WTC11 (cell line): ENCODE measurements around the gene NOP14. TPM values are rescaled to one million over a fixed set of nuclear protein-coding genes. Genes with fewer than 3 reads are reported as not detected.

ENCODE experiments used
- ATAC-seq: fragments of 200-7000 bp; cut with Tn5 transposase; 2 replicates; pipeline ENCODE4 v1.10.0; 2021; ENCODE audit warnings: mild to moderate bottlenecking, moderate library complexity
- CTCF ChIA-PET: fragments of 300-600 bp; sonication (Branson Sonifier 250); formaldehyde crosslinking; loops from one replicate; lab custom pipeline; 2021; ENCODE audit warnings: antibody characterized with exemption; lab: Charles Lee
- POLR2A ChIA-PET: fragments of 350-600 bp; sonication (Branson Sonifier 250); formaldehyde crosslinking; loops from one replicate; lab custom pipeline; 2021; ENCODE audit warnings: antibody characterized with exemption; lab: Charles Lee
- DNase-seq: peaks from one replicate; pipeline ENCODE4 v3.0.0; 2021; ENCODE audit warnings: low spot score
- H3K27ac Mint-ChIP-seq: 2 replicates; pipeline ENCODE4 v1.8.0; 2021; ENCODE audit warnings: mixed read lengths
- H3K27me3 Mint-ChIP-seq: 2 replicates; pipeline ENCODE4 v1.8.0; 2021; ENCODE audit warnings: low read depth, mild to moderate bottlenecking, moderate library complexity, mixed read lengths
- H3K36me3 Mint-ChIP-seq: 2 replicates; pipeline ENCODE4 v1.8.0; 2021; ENCODE audit warnings: mixed read lengths
- H3K4me1 Mint-ChIP-seq: 2 replicates; pipeline ENCODE4 v1.8.0; 2022; ENCODE audit warnings: mixed read lengths
- H3K4me3 Mint-ChIP-seq: 2 replicates; pipeline ENCODE4 v1.8.0; 2021; ENCODE audit warnings: mild to moderate bottlenecking, moderate library complexity, mixed read lengths
- H3K9me3 Mint-ChIP-seq: 2 replicates; pipeline ENCODE4 v1.8.0; 2021; ENCODE audit warnings: mixed read lengths
- ATF6 ChIP-seq: sonication (generic); formaldehyde crosslinking; IDR thresholded peaks from 2 replicates; pipeline ENCODE4 v1.8.1; 2023; ENCODE audit warnings: mild to moderate bottlenecking, missing genetic modification reagents
- CTCF ChIP-seq: fragments of 200-600 bp; IDR thresholded peaks from 2 replicates; pipeline ENCODE4 v1.8.0; 2022; ENCODE audit warnings: antibody characterized with exemption
- E2F5 ChIP-seq: sonication (generic); formaldehyde crosslinking; IDR thresholded peaks from 2 replicates; pipeline ENCODE4 v1.8.1; 2022; ENCODE audit warnings: mild to moderate bottlenecking, moderate library complexity, missing genetic modification reagents
- ESRRA ChIP-seq: sonication (generic); formaldehyde crosslinking; IDR thresholded peaks from 2 replicates; pipeline ENCODE4 v1.8.1; 2022; ENCODE audit warnings: mild to moderate bottlenecking, missing genetic modification reagents, borderline replicate concordance
- ETV6 ChIP-seq: sonication (generic); formaldehyde crosslinking; IDR thresholded peaks from 2 replicates; pipeline ENCODE4 v1.8.1; 2022; ENCODE audit warnings: mild to moderate bottlenecking, missing genetic modification reagents
- HMGA2 ChIP-seq: fragments of 250-450 bp; sonication (Bioruptor Pico); IDR thresholded peaks from 2 replicates; pipeline ENCODE4 v1.4.0; 2021; ENCODE audit warnings: mild to moderate bottlenecking, moderate library complexity
- IRF1 ChIP-seq: sonication (generic); formaldehyde crosslinking; IDR thresholded peaks from 2 replicates; pipeline ENCODE4 v1.8.0; 2023; ENCODE audit warnings: missing genetic modification reagents
- IRF2 ChIP-seq: sonication (generic); formaldehyde crosslinking; IDR thresholded peaks from 2 replicates; pipeline ENCODE4 v1.8.0; 2022; ENCODE audit warnings: low read depth, missing genetic modification reagents, borderline replicate concordance
- KAT7 ChIP-seq: sonication (generic); formaldehyde crosslinking; IDR thresholded peaks from 2 replicates; pipeline ENCODE4 v1.8.1; 2023; ENCODE audit warnings: missing genetic modification reagents, mild to moderate bottlenecking, borderline replicate concordance
- MYBL2 ChIP-seq: sonication (generic); formaldehyde crosslinking; IDR thresholded peaks from 2 replicates; pipeline ENCODE4 v1.8.1; 2023; ENCODE audit warnings: mild to moderate bottlenecking, moderate library complexity, missing genetic modification reagents
- SMAD3 ChIP-seq: sonication (generic); formaldehyde crosslinking; IDR thresholded peaks from 2 replicates; pipeline ENCODE4 v1.8.0; 2022; ENCODE audit warnings: missing genetic modification reagents, mild to moderate bottlenecking, borderline replicate concordance
- TCF7 ChIP-seq: sonication (generic); formaldehyde crosslinking; IDR thresholded peaks from 2 replicates; pipeline ENCODE4 v1.8.0; 2022; ENCODE audit warnings: mild to moderate bottlenecking, low read depth, missing genetic modification reagents, moderate library complexity
- TEAD4 ChIP-seq: sonication (generic); formaldehyde crosslinking; IDR thresholded peaks from 2 replicates; pipeline ENCODE4 v1.8.0; 2022; ENCODE audit warnings: mild to moderate bottlenecking, missing genetic modification reagents
- ZMAT4 ChIP-seq: fragments of 250-450 bp; sonication (Bioruptor Pico); IDR thresholded peaks from 2 replicates; pipeline ENCODE4 v1.9.0; 2021; ENCODE audit warnings: mild to moderate bottlenecking
- ZNF219 ChIP-seq: sonication (generic); formaldehyde crosslinking; IDR thresholded peaks from 2 replicates; pipeline ENCODE4 v1.8.0; 2023; ENCODE audit warnings: missing genetic modification reagents, mild to moderate bottlenecking, borderline replicate concordance
- ZNF396 ChIP-seq: fragments of 250-450 bp; sonication (Bioruptor Pico); IDR thresholded peaks from 2 replicates; pipeline ENCODE4 v1.8.0; 2021; ENCODE audit warnings: mild to moderate bottlenecking, moderate library complexity, borderline replicate concordance
- ZNF671 ChIP-seq: fragments of 250-450 bp; sonication (Bioruptor Pico); IDR thresholded peaks from 2 replicates; pipeline ENCODE4 v1.8.0; 2021; ENCODE audit warnings: mild to moderate bottlenecking
- total RNA-seq: library from RNA; stranded (reverse); gene quantifications from 3 replicates; pipeline ENCODE4 v1.2.3, GENCODE V29; 2021
- TF ChIP-seq, protein P1 (sequence below): sonication (generic); formaldehyde crosslinking; IDR thresholded peaks from 2 replicates; pipeline ENCODE4 v1.8.1; 2022; ENCODE audit warnings: mild to moderate bottlenecking, missing genetic modification reagents, moderate library complexity, borderline replicate concordance
- TF ChIP-seq, protein P2 (sequence below): sonication (generic); formaldehyde crosslinking; IDR thresholded peaks from 2 replicates; pipeline ENCODE4 v1.8.1; 2023; ENCODE audit warnings: mild to moderate bottlenecking, missing genetic modification reagents, moderate library complexity
- TF ChIP-seq, protein P3 (sequence below): sonication (generic); formaldehyde crosslinking; IDR thresholded peaks from 2 replicates; pipeline ENCODE4 v1.8.0; 2022; ENCODE audit warnings: mild to moderate bottlenecking, missing genetic modification reagents

Gene NOP14
- total RNA-seq, 1 experiment from 2014 or later = 39.1 TPM

- TF ChIP-seq TEAD4 (no peak), ZNF396 (CRISPR knock-in tag) (no peak), ZNF671 (no peak), MYBL2 (CRISPR knock-in tag) (no peak), KAT7 (no peak), ETV6 (CRISPR knock-in tag) (no peak), IRF2 (CRISPR knock-in tag) (no peak), ZMAT4 (CRISPR knock-in tag) (no peak), TCF7 (CRISPR knock-in tag) (no peak), IRF1 (no peak), ATF6 (no peak), SMAD3 (CRISPR knock-in tag) (no peak)
- TF ChIP-seq, protein P1, sequence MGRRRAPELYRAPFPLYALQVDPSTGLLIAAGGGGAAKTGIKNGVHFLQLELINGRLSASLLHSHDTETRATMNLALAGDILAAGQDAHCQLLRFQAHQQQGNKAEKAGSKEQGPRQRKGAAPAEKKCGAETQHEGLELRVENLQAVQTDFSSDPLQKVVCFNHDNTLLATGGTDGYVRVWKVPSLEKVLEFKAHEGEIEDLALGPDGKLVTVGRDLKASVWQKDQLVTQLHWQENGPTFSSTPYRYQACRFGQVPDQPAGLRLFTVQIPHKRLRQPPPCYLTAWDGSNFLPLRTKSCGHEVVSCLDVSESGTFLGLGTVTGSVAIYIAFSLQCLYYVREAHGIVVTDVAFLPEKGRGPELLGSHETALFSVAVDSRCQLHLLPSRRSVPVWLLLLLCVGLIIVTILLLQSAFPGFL (CRISPR knock-in tag) = no peak
- H3K27ac Mint-ChIP-seq = peak overlapping the region; percentile 80
- peaks cover 34% of the 10 kb centered on the region for H3K4me1 Mint-ChIP-seq
- H3K27me3 Mint-ChIP-seq = no peaks in the 10 kb centered on the region
- ATAC-seq (no peak), DNase-seq (no peak)
- CTCF ChIA-PET = interaction anchor here (1.1 kb wide), 1 partner anchor 14 kb away, joined by 4 read pairs; no protein-coding TSS in a partner anchor
- H3K9me3 Mint-ChIP-seq = peaks cover 34% of the 10 kb centered on the region
- H3K4me3 Mint-ChIP-seq = no peak overlapping the region
- peaks cover 73% of the 10 kb centered on the region for H3K36me3 Mint-ChIP-seq
- POLR2A ChIA-PET = no interaction called here
These were observed 38.9 kb downstream of the NOP14 start for GRCh38 chr4:2924286-2924685.

- no peaks in the 10 kb centered on the region for H3K27me3 Mint-ChIP-seq
These were observed 39.5 kb downstream of the NOP14 start for GRCh38 chr4:2923668-2924173.

More at GRCh38 chr4:2923668-2924173, 39.5 kb downstream of the NOP14 start:
- H3K9me3 Mint-ChIP-seq = peaks cover 36% of the 10 kb centered on the region
- peaks cover 34% of the 10 kb centered on the region for H3K4me1 Mint-ChIP-seq
- DNase-seq = no peak
- no peak overlapping the region for H3K4me3 Mint-ChIP-seq
- H3K36me3 Mint-ChIP-seq = peaks cover 74% of the 10 kb centered on the region
- peak overlapping the region; percentile 90 for H3K27ac Mint-ChIP-seq
- CTCF ChIA-PET = interaction anchor here (1.1 to 1.9 kb wide), 2 partner anchors 13 to 30 kb away, joined by 4 to 6 read pairs; no protein-coding TSS in a partner anchor
- ATAC-seq = no peak
- TF ChIP-seq, protein P2, sequence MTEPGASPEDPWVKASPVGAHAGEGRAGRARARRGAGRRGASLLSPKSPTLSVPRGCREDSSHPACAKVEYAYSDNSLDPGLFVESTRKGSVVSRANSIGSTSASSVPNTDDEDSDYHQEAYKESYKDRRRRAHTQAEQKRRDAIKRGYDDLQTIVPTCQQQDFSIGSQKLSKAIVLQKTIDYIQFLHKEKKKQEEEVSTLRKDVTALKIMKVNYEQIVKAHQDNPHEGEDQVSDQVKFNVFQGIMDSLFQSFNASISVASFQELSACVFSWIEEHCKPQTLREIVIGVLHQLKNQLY = no peak
- TF ChIP-seq HMGA2 (no peak), CTCF (no peak), ZNF219 (CRISPR knock-in tag) (no peak), ESRRA (CRISPR knock-in tag) (0 out of 2 replicates have a peak, but pooled peaks have one; percentile 34), E2F5 (CRISPR knock-in tag) (no peak)
- TF ChIP-seq, protein P3, sequence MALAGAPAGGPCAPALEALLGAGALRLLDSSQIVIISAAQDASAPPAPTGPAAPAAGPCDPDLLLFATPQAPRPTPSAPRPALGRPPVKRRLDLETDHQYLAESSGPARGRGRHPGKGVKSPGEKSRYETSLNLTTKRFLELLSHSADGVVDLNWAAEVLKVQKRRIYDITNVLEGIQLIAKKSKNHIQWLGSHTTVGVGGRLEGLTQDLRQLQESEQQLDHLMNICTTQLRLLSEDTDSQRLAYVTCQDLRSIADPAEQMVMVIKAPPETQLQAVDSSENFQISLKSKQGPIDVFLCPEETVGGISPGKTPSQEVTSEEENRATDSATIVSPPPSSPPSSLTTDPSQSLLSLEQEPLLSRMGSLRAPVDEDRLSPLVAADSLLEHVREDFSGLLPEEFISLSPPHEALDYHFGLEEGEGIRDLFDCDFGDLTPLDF (CRISPR knock-in tag) = no peak
- POLR2A ChIA-PET = interaction anchor here (1.0 kb wide), 1 partner anchor 17 kb away, joined by 3 read pairs; no protein-coding TSS in a partner anchor
